Nephron progenitor cell (in vitro differentiated cells): ENCODE data around the gene PPM1B.

Source experiments
- DNase-seq: peaks from one replicate; pipeline ENCODE4 v3.0.0; 2021
- H3K27ac Mint-ChIP-seq: 2 replicates; pipeline ENCODE4 v1.8.0; 2021; ENCODE audit warnings: mild to moderate bottlenecking, moderate library complexity, mixed read lengths
- H3K27me3 Mint-ChIP-seq: 2 replicates; pipeline ENCODE4 v1.8.0; 2021; ENCODE audit warnings: mild to moderate bottlenecking, low read depth, mixed read lengths; ENCODE audit not compliant: poor library complexity
- H3K36me3 Mint-ChIP-seq: 2 replicates; pipeline ENCODE4 v1.8.0; 2021; ENCODE audit warnings: low read depth, mixed read lengths
- H3K4me1 Mint-ChIP-seq: 2 replicates; pipeline ENCODE4 v1.8.0; 2021; ENCODE audit warnings: mixed read lengths
- H3K4me3 Mint-ChIP-seq: 2 replicates; pipeline ENCODE4 v1.8.0; 2021; ENCODE audit warnings: mild to moderate bottlenecking, moderate library complexity, mixed read lengths
- H3K9me3 Mint-ChIP-seq: 2 replicates; pipeline ENCODE4 v1.8.0; 2021; ENCODE audit warnings: mild to moderate bottlenecking, moderate library complexity, mixed read lengths
- CTCF ChIP-seq: fragments of 200-600 bp; sonication (generic); IDR thresholded peaks from 2 replicates; pipeline ENCODE4 v1.5.0; 2021; ENCODE audit warnings: antibody characterized with exemption

The PPM1B gene

GRCh38 chr2:44273076-44273475 lies 104.4 kb downstream of the PPM1B start:
- no peak for DNase-seq
- H3K9me3 Mint-ChIP-seq: peaks cover 15% of the 10 kb centered on the region
- H3K27ac Mint-ChIP-seq: no peak overlapping the region
- peaks cover 25% of the 10 kb centered on the region for H3K4me1 Mint-ChIP-seq
- H3K4me3 Mint-ChIP-seq: no peak overlapping the region
- no peaks in the 10 kb centered on the region for H3K27me3 Mint-ChIP-seq
- no peak for TF ChIP-seq CTCF
- peaks cover 3% of the 10 kb centered on the region for H3K36me3 Mint-ChIP-seq

GRCh38 chr2:44273596-44273995 lies 104.9 kb downstream of the PPM1B start:
- DNase-seq: no peak
- H3K9me3 Mint-ChIP-seq: peaks cover 13% of the 10 kb centered on the region
- no peaks in the 10 kb centered on the region for H3K27me3 Mint-ChIP-seq
- peaks cover 3% of the 10 kb centered on the region for H3K36me3 Mint-ChIP-seq
- peaks cover 22% of the 10 kb centered on the region for H3K4me1 Mint-ChIP-seq
- H3K4me3 Mint-ChIP-seq: no peak overlapping the region
- no peak for TF ChIP-seq CTCF
- no peak overlapping the region for H3K27ac Mint-ChIP-seq

- no peak overlapping the region for H3K27ac Mint-ChIP-seq
- no peak for DNase-seq
- TF ChIP-seq CTCF: no peak
Measured at GRCh38 chr2:44275927-44276303, 107.2 kb downstream of the PPM1B start.

GRCh38 chr2:44277541-44277940 lies 108.9 kb downstream of the PPM1B start:
- Mint-ChIP-seq H3K4me1 (peaks cover 22% of the 10 kb centered on the region), H3K36me3 (no peaks in the 10 kb centered on the region), H3K9me3 (no peaks in the 10 kb centered on the region), H3K27me3 (peaks cover 3% of the 10 kb centered on the region), H3K27ac (no peak overlapping the region), H3K4me3 (no peak overlapping the region)
- DNase-seq: no peak
- TF ChIP-seq CTCF: no peak

More at GRCh38 chr2:44275927-44276303, 107.2 kb downstream of the PPM1B start:
- no peak overlapping the region for H3K4me3 Mint-ChIP-seq
- H3K4me1 Mint-ChIP-seq: peaks cover 22% of the 10 kb centered on the region
- no peaks in the 10 kb centered on the region for H3K27me3 Mint-ChIP-seq
- peaks cover 1% of the 10 kb centered on the region for H3K9me3 Mint-ChIP-seq
- no peaks in the 10 kb centered on the region for H3K36me3 Mint-ChIP-seq

GRCh38 chr2:44280869-44281268 lies 112.2 kb downstream of the PPM1B start:
- peaks cover 31% of the 10 kb centered on the region for H3K4me1 Mint-ChIP-seq
- H3K9me3 Mint-ChIP-seq: no peaks in the 10 kb centered on the region
- H3K27ac Mint-ChIP-seq: no peak overlapping the region
- no peak overlapping the region for H3K4me3 Mint-ChIP-seq
- H3K36me3 Mint-ChIP-seq: no peaks in the 10 kb centered on the region
- no peak for TF ChIP-seq CTCF
- DNase-seq: no peak
- peaks cover 3% of the 10 kb centered on the region for H3K27me3 Mint-ChIP-seq
